OCI-LY7 (cell line): ENCODE results near the gene KIAA1217. TPM values are rescaled to one million over a fixed set of nuclear protein-coding genes. Genes with fewer than 3 reads are reported as not detected.

Experiments used
- BruUV-seq: library from RNA; stranded (reverse); fragments of 400-500 nt; replicated peaks from 2 replicates; lab custom pipeline; 2021; lab: Mats Ljungman, UMichigan
- CTCF ChIA-PET: fragments of 300-600 bp; sonication (Branson Sonifier 250); formaldehyde crosslinking; loops from one replicate; lab custom pipeline; 2022; ENCODE audit warnings: antibody characterized with exemption; ENCODE audit not compliant: unreplicated experiment; lab: Charles Lee
- POLR2A ChIA-PET: fragments of 300-600 bp; sonication (Branson Sonifier 250); formaldehyde crosslinking; loops from one replicate; lab custom pipeline; 2022; ENCODE audit warnings: antibody characterized with exemption; lab: Charles Lee
- DNase-seq: peaks from one replicate; pipeline ENCODE4 v3.0.0-alpha.2; 2015; ENCODE audit warnings: low spot score
- H2AFZ ChIP-seq: fragments of 200-600 bp; sonication (generic), shearing (Covaris generic); 2 replicates; pipeline ENCODE4 v1.6.1; 2014; ENCODE audit warnings: mild to moderate bottlenecking, antibody characterized with exemption, low read length, moderate library complexity
- H3K27ac ChIP-seq: fragments of 200-600 bp; sonication (generic); 2 replicates; pipeline ENCODE4 v1.5.1; 2014; ENCODE audit warnings: mixed run types, low read depth, mild to moderate bottlenecking, moderate library complexity, low read length, inconsistent platforms; ENCODE audit not compliant: poor library complexity, severe bottlenecking
- H3K36me3 ChIP-seq: fragments of 200-600 bp; sonication (generic); 2 replicates; pipeline ENCODE4 v1.6.1; 2014; ENCODE audit warnings: mild to moderate bottlenecking, antibody characterized with exemption, low read length, moderate library complexity, mixed read lengths; ENCODE audit not compliant: insufficient read depth
- H3K4me1 ChIP-seq: fragments of 200-600 bp; sonication (generic); 2 replicates; pipeline ENCODE4 v1.5.1; 2014; ENCODE audit warnings: mild to moderate bottlenecking, low read length; ENCODE audit not compliant: insufficient read depth, poor library complexity, severe bottlenecking
- H3K4me2 ChIP-seq: fragments of 200-600 bp; sonication (generic); 2 replicates; pipeline ENCODE4 v1.6.1; 2014; ENCODE audit warnings: mild to moderate bottlenecking, low read length
- H3K4me3 ChIP-seq: fragments of 200-600 bp; sonication (generic); 2 replicates; pipeline ENCODE4 v1.5.1; 2014; ENCODE audit warnings: mild to moderate bottlenecking, low read depth, low read length; ENCODE audit not compliant: poor library complexity, severe bottlenecking
- H3K79me2 ChIP-seq: fragments of 200-600 bp; sonication (generic); 2 replicates; pipeline ENCODE4 v1.6.1; 2016; ENCODE audit warnings: low read depth, mild to moderate bottlenecking, low read length, moderate library complexity, mixed read lengths; ENCODE audit not compliant: insufficient read depth
- H3K9me2 ChIP-seq: fragments of 200-600 bp; sonication (generic); 2 replicates; pipeline ENCODE4 v1.6.1; 2016; ENCODE audit warnings: mild to moderate bottlenecking, low read length, mixed read lengths; ENCODE audit not compliant: insufficient read depth
- H3K9me3 ChIP-seq: fragments of 200-600 bp; sonication (generic); 2 replicates; pipeline ENCODE4 v1.6.1; 2014; ENCODE audit warnings: mild to moderate bottlenecking, mixed run types, low read length, mixed read lengths
- H4K20me1 ChIP-seq: fragments of 200-600 bp; sonication (generic); 2 replicates; pipeline ENCODE4 v1.6.1; 2014; ENCODE audit warnings: mild to moderate bottlenecking, antibody characterized with exemption, low read length, moderate library complexity, mixed read lengths; ENCODE audit not compliant: insufficient read depth
- EZH2phosphoT487 ChIP-seq: fragments of 200-600 bp; sonication (generic); IDR thresholded peaks from 2 replicates; pipeline ENCODE4 v1.6.1; 2018; ENCODE audit warnings: low read depth, borderline replicate concordance, mild to moderate bottlenecking, mixed run types, antibody characterized with exemption, low read length, moderate library complexity, mixed read lengths
- intact Hi-C: fragments of 100-400 bp; cut with micrococcal nuclease; formaldehyde crosslinking; loops from one replicate; pipeline ENCODE4 v1.10.0; 2022; ENCODE audit not compliant: unreplicated experiment
- total RNA-seq, 2 experiments: library from RNA; depleted of rRNA in 1 of 2; stranded (reverse); fragments of >200 nt in 1 of 2; shearing (Covaris generic) in 1 of 2; gene quantifications; 2 replicates each; pipeline ENCODE4 v1.2.3, GENCODE V29; 2014 to 2022
- TF ChIP-seq, protein P1 (sequence below): fragments of 200-600 bp; sonication (generic); conservative IDR thresholded peaks from 2 replicates; pipeline ENCODE4 v1.5.1; 2014; ENCODE audit warnings: mild to moderate bottlenecking, antibody characterized with exemption, low read length, moderate library complexity, mixed read lengths

KIAA1217 gene
- total RNA-seq, 2 experiments from 2014 or later: not detected

DNA sequence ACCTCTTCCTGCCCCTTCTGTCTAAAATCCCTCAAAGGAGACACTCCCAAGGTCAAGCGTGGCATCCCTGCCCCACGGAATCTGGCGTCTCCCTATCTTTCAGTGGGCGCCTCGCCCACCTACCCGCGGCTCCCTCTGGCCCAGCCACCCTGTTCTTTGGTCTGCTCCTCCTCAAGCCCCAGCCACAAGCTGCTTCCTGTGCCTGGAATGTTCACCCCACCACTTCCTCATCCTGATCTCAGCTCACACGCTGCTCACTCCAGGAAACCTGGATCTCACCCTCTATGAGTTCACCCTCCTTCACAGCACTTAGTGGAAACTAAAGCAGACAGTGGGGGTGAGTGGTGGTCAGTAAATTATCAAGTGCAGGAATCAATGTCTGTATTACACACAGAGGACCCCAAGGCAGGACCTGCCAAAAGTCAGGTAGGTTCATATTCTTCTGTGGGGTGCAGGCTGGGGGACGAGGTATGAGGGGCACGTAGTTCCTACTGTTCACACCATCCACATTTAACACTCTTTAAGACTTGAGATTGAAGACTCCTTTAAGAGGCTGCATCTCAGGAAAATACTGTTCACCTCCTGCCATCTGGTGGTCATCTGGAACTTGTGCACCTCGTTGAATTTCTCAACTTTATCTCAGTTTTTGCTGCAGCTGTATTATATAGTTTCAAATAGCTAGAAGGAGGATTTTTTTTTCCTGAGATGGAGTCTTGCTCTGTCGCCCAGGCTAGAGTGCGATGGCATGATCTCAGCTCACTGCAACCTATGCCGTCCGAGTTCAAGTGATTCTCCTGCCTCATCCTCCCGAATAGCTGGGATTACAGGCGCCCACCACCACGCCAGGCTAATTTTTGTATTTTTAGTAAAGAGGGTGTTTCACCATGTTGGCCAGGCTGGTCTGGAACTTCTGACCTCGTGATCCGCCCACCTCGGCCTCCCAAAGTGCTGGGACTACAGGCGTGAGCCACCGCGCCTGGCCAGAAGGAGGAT is 348.1 kb downstream of the KIAA1217 start:
- no peak overlapping the region for H2AFZ ChIP-seq
- H3K4me2 ChIP-seq: no peak overlapping the region

DNA sequence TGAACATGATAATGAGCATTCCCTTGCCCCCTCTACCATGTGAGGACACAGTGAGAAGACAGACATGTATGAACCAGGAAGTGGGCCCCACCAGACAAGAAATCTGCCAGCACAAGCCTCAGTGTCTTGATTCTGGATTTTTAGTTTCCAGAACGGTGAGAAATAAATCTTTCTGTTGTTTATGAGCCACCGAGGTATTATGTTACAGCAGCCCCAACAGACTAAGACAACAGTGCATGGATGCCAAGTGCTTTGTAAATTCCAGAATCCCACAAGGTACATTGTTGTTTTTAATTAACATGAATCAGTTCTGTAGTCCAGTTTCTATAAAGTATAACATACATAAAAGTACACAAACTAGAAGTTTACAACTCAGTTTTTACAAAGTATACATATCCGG is 352.5 kb downstream of the KIAA1217 start:
- H4K20me1 ChIP-seq: no peaks in the 10 kb centered on the region
- no peak overlapping the region for H3K4me3 ChIP-seq
- no peaks in the 10 kb centered on the region for H3K4me1 ChIP-seq
- ChIA-PET CTCF (no interaction called here), POLR2A (no interaction called here)
- intact Hi-C loops: no loop called here
- TF ChIP-seq, protein P1, sequence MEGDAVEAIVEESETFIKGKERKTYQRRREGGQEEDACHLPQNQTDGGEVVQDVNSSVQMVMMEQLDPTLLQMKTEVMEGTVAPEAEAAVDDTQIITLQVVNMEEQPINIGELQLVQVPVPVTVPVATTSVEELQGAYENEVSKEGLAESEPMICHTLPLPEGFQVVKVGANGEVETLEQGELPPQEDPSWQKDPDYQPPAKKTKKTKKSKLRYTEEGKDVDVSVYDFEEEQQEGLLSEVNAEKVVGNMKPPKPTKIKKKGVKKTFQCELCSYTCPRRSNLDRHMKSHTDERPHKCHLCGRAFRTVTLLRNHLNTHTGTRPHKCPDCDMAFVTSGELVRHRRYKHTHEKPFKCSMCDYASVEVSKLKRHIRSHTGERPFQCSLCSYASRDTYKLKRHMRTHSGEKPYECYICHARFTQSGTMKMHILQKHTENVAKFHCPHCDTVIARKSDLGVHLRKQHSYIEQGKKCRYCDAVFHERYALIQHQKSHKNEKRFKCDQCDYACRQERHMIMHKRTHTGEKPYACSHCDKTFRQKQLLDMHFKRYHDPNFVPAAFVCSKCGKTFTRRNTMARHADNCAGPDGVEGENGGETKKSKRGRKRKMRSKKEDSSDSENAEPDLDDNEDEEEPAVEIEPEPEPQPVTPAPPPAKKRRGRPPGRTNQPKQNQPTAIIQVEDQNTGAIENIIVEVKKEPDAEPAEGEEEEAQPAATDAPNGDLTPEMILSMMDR: no peak
- no peak for TF ChIP-seq EZH2phosphoT487
- H3K4me2 ChIP-seq: no peak overlapping the region
- BruUV-seq: no TSS peak
- H3K9me2 ChIP-seq: no peaks in the 10 kb centered on the region
- no peaks in the 10 kb centered on the region for H3K36me3 ChIP-seq
- H3K79me2 ChIP-seq: no peaks in the 10 kb centered on the region
- H3K27ac ChIP-seq: no peak overlapping the region
- no peak for DNase-seq
- no peaks in the 10 kb centered on the region for H3K9me3 ChIP-seq
- H2AFZ ChIP-seq: no peak overlapping the region

More for the DNA sequence above, 348.1 kb downstream of the KIAA1217 start:
- CTCF ChIA-PET: no interaction called here
- Histone ChIP-seq H3K4me3 (no peak overlapping the region), H3K9me3 (no peaks in the 10 kb centered on the region), H3K4me1 (no peaks in the 10 kb centered on the region), H3K36me3 (no peaks in the 10 kb centered on the region), H3K27ac (no peak overlapping the region), H3K9me2 (no peaks in the 10 kb centered on the region), H4K20me1 (no peaks in the 10 kb centered on the region), H3K79me2 (no peaks in the 10 kb centered on the region)
- POLR2A ChIA-PET: no interaction called here
- TF ChIP-seq, protein P1: peak; percentile 78
- no peak for TF ChIP-seq EZH2phosphoT487
- peak; percentile 65 for DNase-seq
- no TSS peak for BruUV-seq
- intact Hi-C loops: loop anchor here (2.0 kb wide), 1 partner anchor 562 kb away; no protein-coding TSS in a partner anchor

DNA sequence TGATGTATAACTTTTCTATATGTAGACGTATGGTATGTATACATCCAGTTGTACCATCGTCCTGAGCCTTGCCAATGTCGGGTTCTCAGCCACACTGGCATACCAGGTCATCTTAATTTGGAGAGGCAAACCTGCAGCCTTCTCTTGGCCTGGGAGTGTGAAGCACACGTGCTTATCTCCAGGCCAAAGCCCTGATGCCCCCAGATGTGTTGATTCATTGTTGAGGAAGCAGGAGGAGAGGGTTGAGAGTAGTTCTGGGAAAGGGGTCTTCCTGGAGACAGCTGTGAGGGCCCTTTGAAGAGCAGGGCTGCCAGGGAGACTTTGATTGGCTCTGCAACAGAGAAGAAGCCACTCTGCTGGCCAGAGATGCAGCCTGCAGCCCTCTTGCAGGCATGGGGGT is 359.1 kb downstream of the KIAA1217 start:
- DNase-seq: no peak
- H3K9me3 ChIP-seq: no peaks in the 10 kb centered on the region
- intact Hi-C loops: no loop called here
- no peak overlapping the region for H3K27ac ChIP-seq
- no TSS peak for BruUV-seq
- H3K4me3 ChIP-seq: no peak overlapping the region
- H3K4me1 ChIP-seq: no peaks in the 10 kb centered on the region
- no peaks in the 10 kb centered on the region for H3K79me2 ChIP-seq
- no peak overlapping the region for H2AFZ ChIP-seq
- no peaks in the 10 kb centered on the region for H3K36me3 ChIP-seq
- H3K9me2 ChIP-seq: no peaks in the 10 kb centered on the region
- CTCF ChIA-PET: no interaction called here
- no peaks in the 10 kb centered on the region for H4K20me1 ChIP-seq
- POLR2A ChIA-PET: no interaction called here
- H3K4me2 ChIP-seq: no peak overlapping the region
- TF ChIP-seq, protein P1: no peak
- TF ChIP-seq EZH2phosphoT487: no peak
